Ascending aorta (tissue), 2 donors: ENCODE measurements around the gene ZBTB5. TPM values are rescaled to one million over a fixed set of nuclear protein-coding genes. Genes with fewer than 3 reads are reported as not detected.

Experiments
- DNase-seq, 2 donors: peaks; one replicate each; pipeline ENCODE4 v3.0.0-alpha.2; 2019; ENCODE audit warnings: low spot score in 2 of 2
- H3K27ac ChIP-seq, 2 donors: fragments of 200-600 bp; sonication (generic); one replicate each; pipeline ENCODE4 v1.5.1; 2016 to 2017; ENCODE audit warnings: mild to moderate bottlenecking in 1 of 2
- H3K27me3 ChIP-seq: fragments of 200-600 bp; sonication (generic); one replicate; pipeline ENCODE4 v1.5.1; 2017
- H3K36me3 ChIP-seq, 2 donors: fragments of 200-600 bp; sonication (generic); one replicate each; pipeline ENCODE4 v1.5.1; 2016
- H3K4me1 ChIP-seq, 2 donors: fragments of 200-600 bp; sonication (generic); one replicate each; pipeline ENCODE4 v1.5.1; 2016 to 2017; ENCODE audit warnings: mild to moderate bottlenecking in 1 of 2
- H3K4me3 ChIP-seq, 2 donors: fragments of 200-600 bp; sonication (generic); one replicate each; pipeline ENCODE4 v1.5.1; 2016 to 2017; ENCODE audit warnings: mild to moderate bottlenecking in 1 of 2
- H3K9me3 ChIP-seq, 2 donors: fragments of 200-600 bp; sonication (generic); one replicate each; pipeline ENCODE4 v1.5.1; 2016
- intact Hi-C: fragments of 100-400 bp; cut with DNase I; formaldehyde crosslinking; loops from one replicate; pipeline ENCODE4 v1.15.1; 2023
- total RNA-seq: library from RNA; depleted of rRNA; stranded (reverse); fragments of >200 nt; gene quantifications from one replicate; pipeline ENCODE4 v1.1.0, GENCODE V29; 2016
- TF ChIP-seq, protein P1 (sequence below), 3 experiments: fragments of 200-600 bp in 2 of 3; fragments of 450-650 bp in 1 of 3; sonication (generic) in 2 of 3; IDR thresholded peaks; one replicate each; pipeline ENCODE4 v1.5.1; 2016 to 2019; ENCODE audit warnings: antibody characterized with exemption in 3 of 3, mild to moderate bottlenecking in 1 of 3, moderate library complexity in 1 of 3

The ZBTB5 gene
- total RNA-seq, 1 donor from 2014 or later: 3.4 TPM

DNA sequence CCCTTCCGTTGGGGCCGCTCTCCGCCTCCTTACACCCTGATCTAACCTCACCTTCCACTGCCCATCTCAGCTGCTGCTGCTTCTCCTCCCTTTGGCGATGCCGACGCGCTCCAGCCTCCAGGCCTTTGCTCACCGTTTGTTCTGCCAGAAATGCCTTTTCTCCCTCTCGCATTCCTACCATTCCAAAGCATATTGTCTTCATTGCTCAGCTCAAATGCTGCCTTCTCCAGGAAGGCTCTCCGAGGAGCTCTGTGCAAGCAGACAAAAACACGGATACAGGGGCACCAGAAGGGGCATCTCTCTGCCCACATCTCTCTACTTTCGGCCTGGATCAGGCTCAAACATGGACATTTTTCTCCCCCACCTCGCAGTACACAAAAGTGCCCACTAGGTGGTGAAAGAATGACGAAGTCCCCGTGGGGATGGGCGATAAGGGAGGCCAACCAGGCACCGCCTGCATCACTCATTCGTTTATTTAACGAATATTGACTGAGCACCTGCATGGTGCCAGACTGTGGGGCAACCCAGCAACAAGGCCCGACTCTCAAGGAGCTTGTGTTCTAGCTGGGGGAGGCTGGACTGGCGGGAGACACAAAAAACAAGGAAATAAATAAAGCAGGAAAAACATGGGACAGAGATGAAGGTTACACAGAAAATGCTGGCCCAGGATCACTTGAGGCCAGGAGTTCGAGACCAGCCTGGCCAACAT lies 50.1 kb downstream of the ZBTB5 start:
- Histone ChIP-seq H3K9me3 (no peaks in the 10 kb centered on the region), H3K27ac (peak overlapping the region; percentile 39 to 50), H3K4me3 (peak overlapping the region in 1 of 2 donors; percentile 43), H3K27me3 (no peaks in the 10 kb centered on the region), H3K36me3 (no peaks in the 10 kb centered on the region), H3K4me1 (no peaks in the 10 kb centered on the region)
- intact Hi-C loops: loop anchor here (2.0 kb wide), 1 partner anchor 50 kb away; the partner anchor contains the start of gene ZBTB5
- DNase-seq: peak in 1 of 2 donors; percentile 84
- TF ChIP-seq, protein P1, sequence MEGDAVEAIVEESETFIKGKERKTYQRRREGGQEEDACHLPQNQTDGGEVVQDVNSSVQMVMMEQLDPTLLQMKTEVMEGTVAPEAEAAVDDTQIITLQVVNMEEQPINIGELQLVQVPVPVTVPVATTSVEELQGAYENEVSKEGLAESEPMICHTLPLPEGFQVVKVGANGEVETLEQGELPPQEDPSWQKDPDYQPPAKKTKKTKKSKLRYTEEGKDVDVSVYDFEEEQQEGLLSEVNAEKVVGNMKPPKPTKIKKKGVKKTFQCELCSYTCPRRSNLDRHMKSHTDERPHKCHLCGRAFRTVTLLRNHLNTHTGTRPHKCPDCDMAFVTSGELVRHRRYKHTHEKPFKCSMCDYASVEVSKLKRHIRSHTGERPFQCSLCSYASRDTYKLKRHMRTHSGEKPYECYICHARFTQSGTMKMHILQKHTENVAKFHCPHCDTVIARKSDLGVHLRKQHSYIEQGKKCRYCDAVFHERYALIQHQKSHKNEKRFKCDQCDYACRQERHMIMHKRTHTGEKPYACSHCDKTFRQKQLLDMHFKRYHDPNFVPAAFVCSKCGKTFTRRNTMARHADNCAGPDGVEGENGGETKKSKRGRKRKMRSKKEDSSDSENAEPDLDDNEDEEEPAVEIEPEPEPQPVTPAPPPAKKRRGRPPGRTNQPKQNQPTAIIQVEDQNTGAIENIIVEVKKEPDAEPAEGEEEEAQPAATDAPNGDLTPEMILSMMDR (IDR thresholded peaks at IDR 0.05): peak; percentile 65 to 86 (median 78)

DNA sequence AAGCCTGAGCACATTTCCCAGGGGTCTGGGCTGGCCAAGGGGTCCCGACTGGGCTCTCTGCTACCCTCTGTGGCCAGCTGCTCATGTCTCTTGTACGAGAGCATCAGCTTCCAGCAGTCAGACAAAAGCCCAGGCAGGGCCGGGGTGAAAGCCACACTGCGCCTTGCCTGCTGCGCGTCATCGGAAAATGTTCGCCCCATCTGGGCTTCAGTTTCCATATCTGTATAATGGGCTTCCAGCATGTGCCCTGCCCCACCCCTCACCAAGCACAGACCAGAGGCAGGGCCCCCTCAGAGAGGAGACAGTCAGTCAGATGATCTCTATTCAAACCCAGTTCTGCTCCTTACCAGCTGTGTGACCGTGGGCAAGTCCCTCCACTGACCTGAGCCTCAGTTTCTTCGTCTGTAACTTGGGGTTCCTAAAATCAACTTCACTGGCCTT lies 50.7 kb downstream of the ZBTB5 start:
- no peak for DNase-seq
- peak overlapping the region; percentile 39 to 50 for H3K27ac ChIP-seq
- H3K27me3 ChIP-seq: no peaks in the 10 kb centered on the region
- H3K4me1 ChIP-seq: no peaks in the 10 kb centered on the region
- intact Hi-C loops: loop anchor here (2.0 kb wide), 1 partner anchor 50 kb away; the partner anchor contains the start of gene ZBTB5
- H3K36me3 ChIP-seq: no peaks in the 10 kb centered on the region
- TF ChIP-seq, protein P1 (IDR thresholded peaks at IDR 0.05): no peak
- no peaks in the 10 kb centered on the region for H3K9me3 ChIP-seq
- H3K4me3 ChIP-seq: no peak overlapping the region

DNA sequence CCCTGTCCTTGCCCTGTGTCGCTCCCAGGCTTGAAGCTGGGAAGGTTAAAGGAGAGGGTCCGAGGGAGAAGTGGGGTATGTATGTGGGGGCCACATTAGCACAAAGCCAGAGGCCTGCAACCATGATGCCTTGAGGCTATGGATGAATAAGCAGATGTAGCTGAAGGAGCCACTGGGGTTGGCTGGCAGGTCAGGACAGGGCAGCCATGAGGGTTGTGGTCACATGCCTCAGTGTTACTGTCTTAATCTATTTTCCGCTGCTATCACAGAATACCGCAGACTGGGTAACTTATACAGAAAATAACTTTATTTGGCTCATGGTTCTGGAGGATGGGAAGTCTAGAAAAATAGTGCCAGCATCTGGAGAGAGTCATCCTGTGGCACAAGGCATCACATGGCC lies 51.9 kb downstream of the ZBTB5 start:
- H3K4me3 ChIP-seq: no peak overlapping the region
- no peak for DNase-seq
- H3K9me3 ChIP-seq: no peaks in the 10 kb centered on the region
- H3K36me3 ChIP-seq: no peaks in the 10 kb centered on the region
- intact Hi-C loops: no loop called here
- H3K27me3 ChIP-seq: no peaks in the 10 kb centered on the region
- TF ChIP-seq, protein P1 (IDR thresholded peaks at IDR 0.05): no peak
- H3K27ac ChIP-seq: no peak overlapping the region
- H3K4me1 ChIP-seq: no peaks in the 10 kb centered on the region

DNA sequence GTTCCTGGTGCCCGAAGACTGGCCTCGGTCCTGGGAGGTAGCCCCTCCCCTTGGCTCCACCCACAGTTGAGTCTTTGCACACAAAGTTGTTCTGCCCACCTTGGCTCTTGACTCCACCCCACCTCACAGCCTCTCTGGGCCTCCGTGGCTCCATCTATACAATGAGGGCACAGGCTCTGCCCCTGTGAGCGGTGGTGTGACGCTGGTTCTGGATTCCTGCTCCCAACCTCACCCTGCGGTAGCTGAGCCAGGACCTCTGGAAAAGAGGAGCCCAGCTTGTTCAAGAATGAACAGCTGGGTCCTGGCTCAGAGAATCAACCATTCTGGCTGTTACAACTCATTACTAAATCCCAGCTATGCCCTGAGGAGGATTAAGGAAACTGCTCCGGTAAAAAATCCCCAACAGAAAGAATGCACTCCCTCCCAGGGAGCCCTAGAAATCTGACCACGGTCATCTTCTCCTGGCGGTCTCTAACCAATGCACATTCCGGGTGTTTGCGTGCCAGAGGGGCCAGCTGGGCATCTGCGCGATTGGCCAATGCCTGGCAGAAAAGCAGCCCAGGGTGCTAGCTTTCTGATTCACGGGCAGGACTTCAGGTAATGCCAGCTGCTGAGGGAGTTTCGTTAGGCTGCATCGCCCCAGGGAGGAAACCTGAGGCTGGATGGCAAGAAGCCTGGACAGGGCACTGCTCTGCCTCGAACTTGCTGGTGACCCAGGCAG lies 52.7 kb downstream of the ZBTB5 start:
- no peak for DNase-seq
- no peaks in the 10 kb centered on the region for H3K27me3 ChIP-seq
- H3K4me3 ChIP-seq: no peak overlapping the region
- no peaks in the 10 kb centered on the region for H3K4me1 ChIP-seq
- H3K36me3 ChIP-seq: no peaks in the 10 kb centered on the region
- no peaks in the 10 kb centered on the region for H3K9me3 ChIP-seq
- intact Hi-C loops: no loop called here
- no peak overlapping the region for H3K27ac ChIP-seq
- TF ChIP-seq, protein P1 (IDR thresholded peaks at IDR 0.05): no peak

DNA sequence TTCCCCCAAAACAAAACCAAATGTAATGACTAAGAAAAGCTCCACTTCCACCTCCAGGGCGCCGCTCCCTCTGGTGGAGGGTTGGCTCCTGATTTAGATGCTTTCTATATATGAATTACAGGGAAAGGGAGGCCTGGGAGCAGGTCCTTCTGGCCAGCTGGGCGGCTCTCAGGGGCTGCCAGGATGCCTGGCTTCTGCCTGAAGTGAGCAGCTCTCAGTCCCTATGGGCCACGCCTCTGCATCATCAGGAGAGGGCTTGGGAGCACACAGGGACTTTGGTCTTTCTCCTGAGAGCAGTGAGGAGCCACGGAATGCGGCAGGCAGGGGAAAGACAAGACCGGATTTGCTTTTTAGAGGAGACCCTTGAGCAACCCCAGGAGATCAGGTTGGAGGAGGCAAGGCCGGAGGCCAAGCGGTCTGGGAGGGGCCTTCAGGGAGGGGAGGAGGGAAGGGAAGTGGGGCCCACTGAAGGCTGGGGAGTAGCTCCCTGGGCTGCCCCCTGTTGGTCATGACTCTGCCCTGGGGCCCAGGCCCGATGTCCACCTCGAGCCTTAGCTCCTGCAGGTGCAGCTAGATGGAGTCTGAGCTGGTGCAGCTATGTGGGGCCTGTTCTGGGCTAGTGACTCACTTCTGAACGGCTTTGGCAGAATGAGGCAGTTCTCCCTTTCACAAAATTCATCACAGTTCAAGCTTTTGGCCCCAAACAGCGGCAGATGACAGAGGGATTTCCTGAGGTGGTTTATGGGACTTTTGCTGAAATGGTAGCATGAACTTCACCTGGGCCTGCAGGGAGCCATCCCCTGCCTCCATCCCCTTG lies 54.1 kb downstream of the ZBTB5 start:
- TF ChIP-seq, protein P1 (IDR thresholded peaks at IDR 0.05): no peak
- Histone ChIP-seq H3K27ac (no peak overlapping the region), H3K4me3 (no peak overlapping the region), H3K9me3 (no peaks in the 10 kb centered on the region), H3K4me1 (no peaks in the 10 kb centered on the region), H3K36me3 (no peaks in the 10 kb centered on the region), H3K27me3 (no peaks in the 10 kb centered on the region)
- intact Hi-C loops: no loop called here
- no peak for DNase-seq
